ENCODE data around the gene TBX4. TPM values are rescaled to one million over a fixed set of nuclear protein-coding genes. Genes with fewer than 3 reads are reported as not detected.
"Not testable (repeated sequence)": the region's sequence is repeated elsewhere in the genome, so short reads cannot be mapped to it uniquely, and the experiment has no call there.

TBX4 gene
- total RNA-seq, 3 donors from 2014 or later = 0.80 TPM; not detected in 2

DNA sequence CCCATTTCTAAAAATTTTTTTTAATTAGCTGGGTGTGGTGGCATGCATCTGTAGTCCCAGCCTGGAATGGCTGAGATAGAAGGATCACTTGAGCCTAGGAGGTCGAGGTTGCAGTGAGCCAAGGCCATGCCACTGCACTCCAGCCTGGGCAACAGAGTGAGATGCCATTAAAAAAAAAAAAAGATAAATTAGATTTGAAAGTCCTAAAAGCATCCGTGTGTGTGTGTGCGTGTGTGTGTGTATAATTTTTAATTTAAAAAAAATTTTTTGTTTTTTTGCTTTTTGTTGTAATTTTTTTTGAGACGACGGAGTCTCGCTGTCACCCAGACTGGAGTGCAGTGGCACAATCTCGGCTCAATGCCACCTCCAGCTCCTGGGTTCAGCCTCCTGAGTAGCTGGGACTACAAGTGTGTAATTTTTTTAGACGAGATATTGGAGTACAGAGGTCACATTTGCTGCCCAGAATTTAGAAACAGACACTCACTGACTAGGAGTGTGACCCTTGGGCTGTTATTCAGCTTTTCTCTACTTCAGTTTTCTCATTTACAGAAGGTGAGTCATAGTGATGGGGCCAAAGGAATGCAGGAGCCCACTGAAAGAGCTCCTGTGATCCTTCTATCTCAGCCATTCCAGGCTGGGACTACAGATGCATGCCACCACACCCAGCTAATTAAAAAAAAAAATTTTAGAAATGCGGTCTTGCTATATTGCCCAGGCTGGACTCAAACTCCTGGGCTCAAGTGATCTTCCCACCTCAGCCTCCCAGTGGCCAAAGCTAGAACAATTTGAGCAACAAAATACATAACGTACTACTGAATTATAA is 25.5 kb upstream of the TBX4 start:
- intact Hi-C loops (cut with DNase I; ENCODE audit: low total_unique reads) = no loop called here
- H3K27me3 ChIP-seq = peaks cover 4 to 38% of the 10 kb centered on the region in 2 donors
- no peaks in the 10 kb centered on the region for H3K9me3 ChIP-seq
- no peak overlapping the region for H3K27ac ChIP-seq
- no peak for TF ChIP-seq POLR2A (IDR thresholded peaks at IDR 0.05)
- TF ChIP-seq, protein P1, sequence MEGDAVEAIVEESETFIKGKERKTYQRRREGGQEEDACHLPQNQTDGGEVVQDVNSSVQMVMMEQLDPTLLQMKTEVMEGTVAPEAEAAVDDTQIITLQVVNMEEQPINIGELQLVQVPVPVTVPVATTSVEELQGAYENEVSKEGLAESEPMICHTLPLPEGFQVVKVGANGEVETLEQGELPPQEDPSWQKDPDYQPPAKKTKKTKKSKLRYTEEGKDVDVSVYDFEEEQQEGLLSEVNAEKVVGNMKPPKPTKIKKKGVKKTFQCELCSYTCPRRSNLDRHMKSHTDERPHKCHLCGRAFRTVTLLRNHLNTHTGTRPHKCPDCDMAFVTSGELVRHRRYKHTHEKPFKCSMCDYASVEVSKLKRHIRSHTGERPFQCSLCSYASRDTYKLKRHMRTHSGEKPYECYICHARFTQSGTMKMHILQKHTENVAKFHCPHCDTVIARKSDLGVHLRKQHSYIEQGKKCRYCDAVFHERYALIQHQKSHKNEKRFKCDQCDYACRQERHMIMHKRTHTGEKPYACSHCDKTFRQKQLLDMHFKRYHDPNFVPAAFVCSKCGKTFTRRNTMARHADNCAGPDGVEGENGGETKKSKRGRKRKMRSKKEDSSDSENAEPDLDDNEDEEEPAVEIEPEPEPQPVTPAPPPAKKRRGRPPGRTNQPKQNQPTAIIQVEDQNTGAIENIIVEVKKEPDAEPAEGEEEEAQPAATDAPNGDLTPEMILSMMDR (IDR thresholded peaks at IDR 0.05) = no peak
- TF ChIP-seq POLR2AphosphoS5 (IDR thresholded peaks at IDR 0.05) = no peak
- no peak overlapping the region for H3K4me3 ChIP-seq
- no peaks in the 10 kb centered on the region for H3K36me3 ChIP-seq
- DNase-seq (ENCODE audit: low spot score in 2 of 2) = no peak
- H3K4me1 ChIP-seq = no peaks in the 10 kb centered on the region

DNA sequence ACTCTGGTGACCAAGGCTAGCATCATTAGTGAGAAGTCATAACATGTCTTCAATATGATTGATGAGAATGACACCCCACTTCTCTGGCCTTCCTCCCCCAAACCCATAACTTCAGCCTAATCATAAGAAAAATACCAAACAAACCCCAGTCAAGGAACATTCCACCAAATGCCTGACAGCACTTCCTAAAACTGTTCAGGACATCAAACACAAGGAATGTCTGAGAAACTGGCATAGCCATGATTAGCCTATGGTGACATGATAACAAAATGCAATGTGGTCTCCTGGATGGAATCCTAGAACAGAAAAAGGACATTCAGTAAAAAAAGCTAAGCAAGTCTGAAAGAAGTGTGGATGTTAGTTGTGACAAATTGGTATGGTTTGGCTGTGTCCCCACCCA is 24.7 kb upstream of the TBX4 start:
- intact Hi-C loops (cut with DNase I; ENCODE audit: low total_unique reads) = no loop called here
- Histone ChIP-seq H3K4me3 (no peak overlapping the region), H3K9me3 (no peaks in the 10 kb centered on the region), H3K27ac (no peak overlapping the region), H3K36me3 (no peaks in the 10 kb centered on the region), H3K27me3 (peaks cover 4 to 35% of the 10 kb centered on the region in 2 donors), H3K4me1 (no peaks in the 10 kb centered on the region)
- no peak for TF ChIP-seq POLR2A (IDR thresholded peaks at IDR 0.05)
- no peak for DNase-seq (ENCODE audit: low spot score in 2 of 2)

DNA sequence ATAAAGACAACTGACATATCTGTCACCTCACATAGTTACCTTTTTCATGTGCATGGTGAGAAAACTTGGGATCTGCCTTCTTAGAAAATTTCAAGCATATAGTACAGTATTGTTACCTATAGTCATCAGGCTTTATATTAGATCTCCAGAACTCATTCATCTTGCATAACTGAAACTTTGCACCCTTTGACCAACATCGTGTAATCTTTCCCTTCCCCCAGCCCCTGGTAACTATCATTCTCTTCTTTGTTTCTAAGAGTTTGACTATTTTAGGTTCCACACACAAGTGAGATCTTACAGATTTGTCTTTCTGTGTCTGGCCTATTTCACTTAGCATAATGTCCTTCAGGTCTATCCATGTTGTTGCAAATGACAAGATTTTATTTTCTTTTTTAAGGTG is 22.9 kb upstream of the TBX4 start:
- Histone ChIP-seq H3K36me3 (no peaks in the 10 kb centered on the region), H3K4me1 (no peaks in the 10 kb centered on the region), H3K27me3 (peaks cover 4 to 20% of the 10 kb centered on the region in 2 donors), H3K9me3 (no peaks in the 10 kb centered on the region), H3K27ac (no peak overlapping the region), H3K4me3 (no peak overlapping the region)
- intact Hi-C loops (cut with DNase I; ENCODE audit: low total_unique reads) = no loop called here
- no peak for DNase-seq (ENCODE audit: low spot score in 2 of 2)
- TF ChIP-seq POLR2A (IDR thresholded peaks at IDR 0.05) (no peak), POLR2AphosphoS5 (IDR thresholded peaks at IDR 0.05) (no peak)
- TF ChIP-seq, protein P1 (IDR thresholded peaks at IDR 0.05) = no peak

DNA sequence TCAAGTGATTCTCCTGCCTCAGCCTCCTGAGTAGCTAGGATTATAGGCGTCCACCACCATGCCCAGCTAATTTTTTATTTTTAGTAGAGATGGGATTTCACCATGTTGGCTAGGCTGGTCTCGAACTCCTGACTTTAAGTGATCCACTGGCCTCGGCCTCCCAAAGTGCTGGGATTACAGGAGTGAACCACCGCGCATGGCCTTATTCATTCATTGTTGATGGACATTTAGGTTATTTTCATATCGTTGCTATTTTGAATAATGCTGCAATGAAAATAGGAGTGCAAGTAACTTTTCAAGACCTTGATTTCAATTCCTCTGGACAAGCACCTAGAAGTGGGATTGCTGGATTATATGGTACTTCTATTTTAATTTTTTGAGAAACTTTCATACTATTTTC is 22.4 kb upstream of the TBX4 start:
- H3K4me3 ChIP-seq; intact Hi-C loops (cut with DNase I; ENCODE audit: low total_unique reads); DNase-seq (ENCODE audit: low spot score in 2 of 2); H3K27ac ChIP-seq; H3K36me3 ChIP-seq; H3K9me3 ChIP-seq; H3K4me1 ChIP-seq: not testable (repeated sequence)
- peaks cover 4 to 14% of the 10 kb centered on the region in 2 donors for H3K27me3 ChIP-seq

DNA sequence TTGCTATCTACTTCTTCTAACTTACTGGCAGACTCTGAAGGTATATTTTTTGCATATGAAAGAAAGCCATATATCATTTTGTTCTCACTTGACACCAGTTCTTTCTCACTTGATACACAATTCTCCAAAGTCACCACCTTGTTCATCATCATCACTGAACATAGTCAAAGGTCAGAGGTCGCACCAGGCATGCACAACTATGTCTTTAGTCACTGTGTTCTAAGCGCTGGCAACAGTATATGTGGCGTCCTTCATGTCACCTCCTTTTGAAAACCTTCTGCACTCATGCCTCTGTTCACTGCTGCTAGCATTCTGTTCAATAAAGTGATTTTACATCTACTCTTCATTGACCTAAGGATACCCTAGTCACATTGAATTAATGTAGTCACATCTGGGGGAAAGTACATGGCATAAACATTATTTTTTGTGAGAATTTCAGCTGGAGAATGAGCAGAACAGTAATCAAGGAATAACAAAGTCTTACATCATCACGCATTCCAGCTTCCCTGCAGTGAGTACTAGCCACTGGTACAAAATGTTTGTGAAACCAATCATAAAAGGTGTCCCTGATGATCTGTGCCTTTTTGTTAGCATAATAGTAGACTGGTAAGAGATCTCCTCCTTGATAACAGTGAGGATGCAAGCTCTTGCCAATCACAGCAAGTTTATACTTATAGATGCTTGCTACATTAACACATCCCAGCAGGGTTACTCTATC is 20.5 kb upstream of the TBX4 start:
- no peaks in the 10 kb centered on the region for H3K27me3 ChIP-seq
- DNase-seq (ENCODE audit: low spot score in 2 of 2) = no peak
- intact Hi-C loops (cut with DNase I; ENCODE audit: low total_unique reads) = no loop called here

More for the DNA sequence above, 20.5 kb upstream of the TBX4 start:
- TF ChIP-seq POLR2A (IDR thresholded peaks at IDR 0.05) (no peak), POLR2AphosphoS5 (IDR thresholded peaks at IDR 0.05) (no peak)
- TF ChIP-seq, protein P1 (IDR thresholded peaks at IDR 0.05) = no peak
- Histone ChIP-seq H3K4me3 (no peak overlapping the region), H3K4me1 (no peaks in the 10 kb centered on the region), H3K27ac (no peak overlapping the region), H3K9me3 (peaks cover 0 to 15% of the 10 kb centered on the region in 2 donors), H3K36me3 (no peaks in the 10 kb centered on the region)

All from breast epithelium (tissue), 4 donors.